HFF-Myc (cell line): ENCODE results near the gene CLSTN1.

Experiments
- DNase-seq: peaks from one replicate; pipeline ENCODE4 v3.0.0-alpha.2; 2011; ENCODE audit warnings: low read depth; ENCODE audit errors: extremely low read depth
- H3K4me3 ChIP-seq: replicated peaks from 2 replicates; pipeline ENCODE4 v1.5.1; 2011; ENCODE audit warnings: low read depth, mild to moderate bottlenecking, control low read depth, low read length
- TF ChIP-seq, protein P1 (sequence below): IDR thresholded peaks from 2 replicates; pipeline ENCODE4 v1.5.1; 2012; ENCODE audit warnings: mild to moderate bottlenecking, low read depth, low read length, control low read depth; ENCODE audit errors: missing control alignments

CLSTN1 gene

GRCh38 chr1:9846611-9847171 is 22.9 kb upstream of the CLSTN1 start:
- TF ChIP-seq, protein P1, sequence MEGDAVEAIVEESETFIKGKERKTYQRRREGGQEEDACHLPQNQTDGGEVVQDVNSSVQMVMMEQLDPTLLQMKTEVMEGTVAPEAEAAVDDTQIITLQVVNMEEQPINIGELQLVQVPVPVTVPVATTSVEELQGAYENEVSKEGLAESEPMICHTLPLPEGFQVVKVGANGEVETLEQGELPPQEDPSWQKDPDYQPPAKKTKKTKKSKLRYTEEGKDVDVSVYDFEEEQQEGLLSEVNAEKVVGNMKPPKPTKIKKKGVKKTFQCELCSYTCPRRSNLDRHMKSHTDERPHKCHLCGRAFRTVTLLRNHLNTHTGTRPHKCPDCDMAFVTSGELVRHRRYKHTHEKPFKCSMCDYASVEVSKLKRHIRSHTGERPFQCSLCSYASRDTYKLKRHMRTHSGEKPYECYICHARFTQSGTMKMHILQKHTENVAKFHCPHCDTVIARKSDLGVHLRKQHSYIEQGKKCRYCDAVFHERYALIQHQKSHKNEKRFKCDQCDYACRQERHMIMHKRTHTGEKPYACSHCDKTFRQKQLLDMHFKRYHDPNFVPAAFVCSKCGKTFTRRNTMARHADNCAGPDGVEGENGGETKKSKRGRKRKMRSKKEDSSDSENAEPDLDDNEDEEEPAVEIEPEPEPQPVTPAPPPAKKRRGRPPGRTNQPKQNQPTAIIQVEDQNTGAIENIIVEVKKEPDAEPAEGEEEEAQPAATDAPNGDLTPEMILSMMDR: no peak
- no peak overlapping the region for H3K4me3 ChIP-seq
- DNase-seq: no peak

- no peak overlapping the region for H3K4me3 ChIP-seq
- DNase-seq: no peak
- TF ChIP-seq, protein P1: no peak
These were observed 22.1 kb upstream of the CLSTN1 start for GRCh38 chr1:9845914-9846313.

GRCh38 chr1:9844756-9845155 is 21.0 kb upstream of the CLSTN1 start:
- DNase-seq: no peak
- H3K4me3 ChIP-seq: no peak overlapping the region
- TF ChIP-seq, protein P1: no peak

DNA sequence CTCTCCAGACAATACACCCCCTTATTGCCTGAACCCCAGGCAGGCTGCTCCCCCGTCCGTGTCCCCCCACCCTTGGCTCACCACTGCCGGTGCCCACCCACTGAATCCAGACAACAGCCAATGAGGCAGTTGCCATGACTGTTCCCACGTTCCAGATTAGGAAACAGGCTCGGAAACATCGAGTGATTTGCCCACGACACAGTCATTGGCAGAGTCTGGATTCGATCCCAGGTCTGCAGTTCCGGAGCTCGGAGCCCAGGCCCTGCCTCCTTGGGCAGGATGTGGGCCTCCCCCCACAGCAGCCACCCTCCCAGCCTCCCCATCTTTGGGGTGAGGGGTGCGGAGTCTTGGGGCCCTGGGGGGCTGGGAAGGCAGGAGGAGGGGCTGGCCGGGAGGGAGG is 20.3 kb upstream of the CLSTN1 start:
- TF ChIP-seq, protein P1: no peak
- no peak for DNase-seq

GRCh38 chr1:9843576-9843945 is 19.8 kb upstream of the CLSTN1 start:
- H3K4me3 ChIP-seq: no peak overlapping the region
- TF ChIP-seq, protein P1: no peak
- DNase-seq: no peak

More for the DNA sequence above, 20.3 kb upstream of the CLSTN1 start:
- no peak overlapping the region for H3K4me3 ChIP-seq

- TF ChIP-seq, protein P1: no peak
- no peak overlapping the region for H3K4me3 ChIP-seq
- DNase-seq: no peak
These were observed 19.2 kb upstream of the CLSTN1 start for GRCh38 chr1:9842781-9843575.
